Measurements from ENCODE around the gene ARL2BP. TPM values are rescaled to one million over a fixed set of nuclear protein-coding genes. Genes with fewer than 3 reads are reported as not detected.

The ARL2BP gene
- total and polyA plus RNA-seq, 4 donors: 32.8 to 63.2 (median 44.1) TPM

DNA sequence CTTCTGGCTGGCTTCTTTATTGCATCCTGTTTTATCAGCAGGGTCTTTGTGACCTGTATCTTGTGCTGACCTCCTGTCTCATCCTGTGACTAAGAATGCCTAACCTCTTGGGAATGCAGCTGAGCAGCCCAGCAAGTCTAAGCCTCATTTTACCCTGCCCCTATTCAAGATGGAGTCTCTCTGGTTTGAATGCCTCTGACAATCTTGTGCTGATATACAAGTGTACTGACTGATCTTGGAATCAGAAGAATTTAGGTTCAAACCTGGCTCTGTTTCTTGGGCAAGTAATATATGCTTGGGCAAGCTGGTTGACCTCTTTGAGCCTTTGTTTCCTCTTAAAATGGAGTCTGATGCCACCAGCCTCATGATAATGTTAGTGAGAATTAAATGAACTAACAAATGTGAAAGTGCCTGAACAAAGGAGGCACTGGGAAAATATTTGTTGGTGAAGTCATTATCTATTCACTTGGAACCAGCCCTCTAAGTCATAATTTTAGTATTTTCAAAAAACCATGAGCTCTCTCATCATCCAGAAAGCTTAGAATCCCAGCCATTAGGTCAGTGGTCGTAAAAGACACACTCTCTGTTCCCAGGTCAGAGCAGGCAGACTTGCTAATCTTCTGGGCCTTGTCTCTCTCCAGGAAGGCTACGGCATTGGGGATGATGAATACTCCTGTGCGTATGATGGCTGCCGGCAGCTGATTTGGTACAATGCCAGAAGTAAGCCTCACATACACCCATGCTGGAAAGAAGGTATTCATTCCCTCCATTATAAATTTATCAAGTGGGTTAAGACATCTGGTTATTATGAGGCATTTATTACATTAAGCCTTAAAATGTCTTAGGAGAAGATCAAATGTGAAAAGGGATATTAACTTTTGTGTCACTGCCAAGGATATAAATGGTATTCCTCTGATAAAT, 18.1 kb upstream of the ARL2BP start:
- Histone ChIP-seq H3K27ac (ENCODE audit: low read depth in 1 of 2, low read length in 1 of 2) (no peak overlapping the region), H3K9me3 (ENCODE audit: control insufficient read depth in 4 of 4, insufficient read depth in 3 of 4, low read length in 3 of 4) (no peaks in the 10 kb centered on the region), H3K4me3 (no peak overlapping the region), H3K9ac (ENCODE audit: insufficient read depth in 1 of 2, low read length in 2 of 2) (no peak overlapping the region), H3K4me1 (ENCODE audit: control insufficient read depth in 5 of 5, insufficient read depth in 5 of 5, low read length in 5 of 5) (peaks cover 0 to 3% (median 0%) of the 10 kb centered on the region in 5 donors), H3K27me3 (ENCODE audit: control insufficient read depth in 3 of 3, insufficient read depth in 3 of 3, low read length in 2 of 3) (no peaks in the 10 kb centered on the region), H3K36me3 (ENCODE audit: control insufficient read depth in 4 of 4, insufficient read depth in 4 of 4, low read length in 4 of 4) (peaks cover 28 to 66% (median 52%) of the 10 kb centered on the region in 4 donors)
- WGBS, 2 donors: 93 to 95% methylated on average over 4 of the region's 4 CpGs
- ATAC-seq (ENCODE audit: insufficient read depth, low FRiP score): no peak
- TF ChIP-seq, protein P1, sequence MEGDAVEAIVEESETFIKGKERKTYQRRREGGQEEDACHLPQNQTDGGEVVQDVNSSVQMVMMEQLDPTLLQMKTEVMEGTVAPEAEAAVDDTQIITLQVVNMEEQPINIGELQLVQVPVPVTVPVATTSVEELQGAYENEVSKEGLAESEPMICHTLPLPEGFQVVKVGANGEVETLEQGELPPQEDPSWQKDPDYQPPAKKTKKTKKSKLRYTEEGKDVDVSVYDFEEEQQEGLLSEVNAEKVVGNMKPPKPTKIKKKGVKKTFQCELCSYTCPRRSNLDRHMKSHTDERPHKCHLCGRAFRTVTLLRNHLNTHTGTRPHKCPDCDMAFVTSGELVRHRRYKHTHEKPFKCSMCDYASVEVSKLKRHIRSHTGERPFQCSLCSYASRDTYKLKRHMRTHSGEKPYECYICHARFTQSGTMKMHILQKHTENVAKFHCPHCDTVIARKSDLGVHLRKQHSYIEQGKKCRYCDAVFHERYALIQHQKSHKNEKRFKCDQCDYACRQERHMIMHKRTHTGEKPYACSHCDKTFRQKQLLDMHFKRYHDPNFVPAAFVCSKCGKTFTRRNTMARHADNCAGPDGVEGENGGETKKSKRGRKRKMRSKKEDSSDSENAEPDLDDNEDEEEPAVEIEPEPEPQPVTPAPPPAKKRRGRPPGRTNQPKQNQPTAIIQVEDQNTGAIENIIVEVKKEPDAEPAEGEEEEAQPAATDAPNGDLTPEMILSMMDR (IDR thresholded peaks at IDR 0.05; ENCODE audit: control extremely low read depth, extremely low read depth): no peak
- DNase-seq: no peak

GRCh38 chr16:57229079-57229478, 16.0 kb upstream of the ARL2BP start:
- ATAC-seq (ENCODE audit: insufficient read depth, low FRiP score) (no peak), DNase-seq (no peak)
- Histone ChIP-seq H3K9ac (ENCODE audit: insufficient read depth in 1 of 2, low read length in 2 of 2) (no peak overlapping the region), H3K27me3 (ENCODE audit: control insufficient read depth in 3 of 3, insufficient read depth in 3 of 3, low read length in 2 of 3) (no peaks in the 10 kb centered on the region), H3K4me3 (no peak overlapping the region), H3K9me3 (ENCODE audit: control insufficient read depth in 4 of 4, insufficient read depth in 3 of 4, low read length in 3 of 4) (no peaks in the 10 kb centered on the region), H3K36me3 (ENCODE audit: control insufficient read depth in 4 of 4, insufficient read depth in 4 of 4, low read length in 4 of 4) (peaks cover 25 to 59% (median 52%) of the 10 kb centered on the region in 4 donors), H3K4me1 (ENCODE audit: control insufficient read depth in 5 of 5, insufficient read depth in 5 of 5, low read length in 5 of 5) (no peaks in the 10 kb centered on the region), H3K27ac (ENCODE audit: low read depth in 1 of 2, low read length in 1 of 2) (no peak overlapping the region)
- 71 to 82% methylated on average over 1 of the region's 1 CpG for WGBS, 2 donors
- TF ChIP-seq, protein P1 (IDR thresholded peaks at IDR 0.05; ENCODE audit: control extremely low read depth, extremely low read depth): no peak

- DNase-seq: no peak
- H3K27ac ChIP-seq (ENCODE audit: low read depth in 1 of 2, low read length in 1 of 2): no peak overlapping the region
- peaks cover 0 to 3% (median 0%) of the 10 kb centered on the region in 5 donors for H3K4me1 ChIP-seq (ENCODE audit: control insufficient read depth in 5 of 5, insufficient read depth in 5 of 5, low read length in 5 of 5)
- TF ChIP-seq, protein P1 (IDR thresholded peaks at IDR 0.05; ENCODE audit: control extremely low read depth, extremely low read depth): no peak
- H3K9ac ChIP-seq (ENCODE audit: insufficient read depth in 1 of 2, low read length in 2 of 2): no peak overlapping the region
- WGBS, 2 donors: 95 to 97% methylated on average over 3 of the region's 3 CpGs
- no peak for ATAC-seq (ENCODE audit: insufficient read depth, low FRiP score)
- H3K27me3 ChIP-seq (ENCODE audit: control insufficient read depth in 3 of 3, insufficient read depth in 3 of 3, low read length in 2 of 3): no peaks in the 10 kb centered on the region
- H3K9me3 ChIP-seq (ENCODE audit: control insufficient read depth in 4 of 4, insufficient read depth in 3 of 4, low read length in 3 of 4): peaks cover 0 to 2% (median 0%) of the 10 kb centered on the region in 4 donors
- H3K4me3 ChIP-seq: no peak overlapping the region
- H3K36me3 ChIP-seq (ENCODE audit: control insufficient read depth in 4 of 4, insufficient read depth in 4 of 4, low read length in 4 of 4): peaks cover 31 to 63% (median 47%) of the 10 kb centered on the region in 4 donors
These were observed 13.2 kb upstream of the ARL2BP start for GRCh38 chr16:57231821-57232350.
